Thyroid gland (tissue), 4 donors: ENCODE data around the gene CYP3A7.

ENCODE experiments used
- POLR2A ChIP-seq, 2 donors: fragments of 450-650 bp; IDR thresholded peaks; one replicate each; pipeline ENCODE4 v1.6.1; 2017; ENCODE audit warnings: antibody characterized with exemption in 2 of 2, mild to moderate bottlenecking in 2 of 2, moderate library complexity in 1 of 2
- TF ChIP-seq, protein P1 (sequence below), 6 experiments: fragments of 200-600 bp in 3 of 6; fragments of 450-650 bp in 3 of 6; sonication (generic) in 3 of 6; IDR thresholded peaks; one replicate each; pipeline ENCODE4 v1.5.1; 2016 to 2019; ENCODE audit warnings: antibody characterized with exemption in 6 of 6, mild to moderate bottlenecking in 2 of 6, inconsistent platforms in 1 of 6, moderate library complexity in 1 of 6

- TF ChIP-seq, protein P1, sequence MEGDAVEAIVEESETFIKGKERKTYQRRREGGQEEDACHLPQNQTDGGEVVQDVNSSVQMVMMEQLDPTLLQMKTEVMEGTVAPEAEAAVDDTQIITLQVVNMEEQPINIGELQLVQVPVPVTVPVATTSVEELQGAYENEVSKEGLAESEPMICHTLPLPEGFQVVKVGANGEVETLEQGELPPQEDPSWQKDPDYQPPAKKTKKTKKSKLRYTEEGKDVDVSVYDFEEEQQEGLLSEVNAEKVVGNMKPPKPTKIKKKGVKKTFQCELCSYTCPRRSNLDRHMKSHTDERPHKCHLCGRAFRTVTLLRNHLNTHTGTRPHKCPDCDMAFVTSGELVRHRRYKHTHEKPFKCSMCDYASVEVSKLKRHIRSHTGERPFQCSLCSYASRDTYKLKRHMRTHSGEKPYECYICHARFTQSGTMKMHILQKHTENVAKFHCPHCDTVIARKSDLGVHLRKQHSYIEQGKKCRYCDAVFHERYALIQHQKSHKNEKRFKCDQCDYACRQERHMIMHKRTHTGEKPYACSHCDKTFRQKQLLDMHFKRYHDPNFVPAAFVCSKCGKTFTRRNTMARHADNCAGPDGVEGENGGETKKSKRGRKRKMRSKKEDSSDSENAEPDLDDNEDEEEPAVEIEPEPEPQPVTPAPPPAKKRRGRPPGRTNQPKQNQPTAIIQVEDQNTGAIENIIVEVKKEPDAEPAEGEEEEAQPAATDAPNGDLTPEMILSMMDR (IDR thresholded peaks at IDR 0.05) = no peak
- TF ChIP-seq POLR2A (IDR thresholded peaks at IDR 0.05) = no peak
Measured at GRCh38 chr7:99669782-99670181, 65.2 kb downstream of the CYP3A7 start.
